HCT116 (cell line): ENCODE data around the gene TTC33.

ENCODE experiments used
- CTCF ChIP-seq, 3 experiments: fragments of 200-600 bp in 1 of 3; sonication (generic) in 1 of 3; IDR thresholded peaks in 2 of 3; conservative IDR thresholded peaks in 1 of 3; 2 replicates each; pipeline ENCODE4 v1.5.1; 2012 to 2017; ENCODE audit warnings: low read depth in 2 of 3, low read length in 2 of 3, antibody characterized with exemption in 1 of 3, borderline replicate concordance in 1 of 3, control low read depth in 1 of 3, mild to moderate bottlenecking in 1 of 3, mixed read lengths in 1 of 3, mixed run types in 1 of 3, moderate library complexity in 1 of 3; ENCODE audit not compliant: insufficient read depth in 1 of 3
- EZH2 ChIP-seq: fragments of 200-600 bp; sonication (generic); IDR thresholded peaks from 2 replicates; pipeline ENCODE4 v1.6.1; 2017; ENCODE audit warnings: antibody characterized with exemption, mixed run types
- POLR2AphosphoS5 ChIP-seq: IDR thresholded peaks from 2 replicates; pipeline ENCODE4 v1.6.1; 2011; ENCODE audit warnings: mild to moderate bottlenecking, low read depth, low read length, moderate library complexity

- TF ChIP-seq CTCF (IDR thresholded peaks at IDR 0.05 in 2 of 3, conservative IDR thresholded peaks at IDR 0.05 in 1 of 3; ENCODE audit: borderline replicate concordance in 1 of 3, insufficient read depth in 1 of 3, low read depth in 2 of 3, low read length in 2 of 3) (no peak), EZH2 (no peak), POLR2AphosphoS5 (no peak)
Observed at GRCh38 chr5:40549616-40550015, 206.1 kb downstream of the TTC33 start.
